ENCODE measurements around the gene ARID3A. TPM values are rescaled to one million over a fixed set of nuclear protein-coding genes. Genes with fewer than 3 reads are reported as not detected.

The ARID3A gene
- total and polyA plus RNA-seq, 2 of the 8 experiments (the other 6 are each of a cell fraction or from before 2014, with no cell fraction given), result 40.5 to 77.4 TPM

DNA sequence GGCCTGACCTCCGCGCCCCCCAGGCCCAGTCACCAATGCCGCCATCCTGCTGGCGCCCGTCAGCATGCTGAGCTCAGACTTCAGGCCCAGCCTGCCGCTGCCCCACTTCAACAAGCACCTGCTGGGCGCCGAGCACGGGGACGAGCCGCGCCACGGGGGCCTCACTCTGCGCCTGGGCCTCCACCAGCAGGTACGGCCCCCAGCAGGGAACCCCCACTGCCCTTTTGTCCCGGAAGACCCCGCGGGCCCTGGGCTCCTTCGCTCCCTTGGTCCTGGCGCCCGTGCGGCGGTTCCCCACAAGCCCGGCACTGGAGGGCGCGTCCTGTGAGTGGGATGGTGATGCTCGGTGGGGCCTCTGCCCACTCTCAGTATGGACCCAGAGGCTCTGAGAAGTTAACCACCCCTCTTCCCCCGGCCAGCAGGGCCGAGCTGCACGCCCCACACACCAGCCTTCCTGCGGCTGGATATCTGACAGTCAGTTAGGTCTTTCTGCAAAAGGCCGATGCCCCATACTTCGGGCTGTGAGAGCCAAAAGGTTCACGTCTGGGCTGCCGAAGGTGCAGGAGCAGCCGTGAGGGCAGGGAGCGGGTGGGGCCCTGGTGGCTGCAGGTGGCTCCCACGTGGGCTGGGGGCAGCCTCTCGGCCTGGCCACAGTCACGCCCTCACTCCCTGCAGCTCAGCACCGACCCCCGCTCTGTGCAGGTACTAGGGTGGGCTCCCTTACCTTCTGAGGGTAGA, 66.3 kb downstream of the ARID3A start:
- H3K56ac ChIP-seq (replicated peaks; ENCODE audit: insufficient read length, low read depth, low read length), result no peak overlapping the region
- no peak overlapping the region for H2AFZ ChIP-seq (ENCODE audit: low read length)
- no peak overlapping the region for H4K91ac ChIP-seq (replicated peaks; ENCODE audit: insufficient read length, low read length)
- H2BK20ac ChIP-seq (ENCODE audit: low read length), result no peak overlapping the region
- ChIA-PET POLR2A (ENCODE audit: partially characterized antibody) (interaction anchor here (1.0 to 7.3 kb wide), 6 partner anchors 15 to 246 kb away, joined by 3 to 81 read pairs (median 4); partner anchors contain the start of gene CNN2), CTCF (ENCODE audit: partially characterized antibody) (interaction anchor here (0.6 to 2.3 kb wide), 3 partner anchors 14 to 316 kb away, joined by 3 to 5 read pairs (median 5); no protein-coding TSS in a partner anchor)
- H4K5ac ChIP-seq (ENCODE audit: insufficient read length, low read depth, low read length), result no peak overlapping the region
- H3K9me3 ChIP-seq (ENCODE audit: insufficient read depth in 2 of 2, low read depth in 1 of 2, low read length in 1 of 2), result no peaks in the 10 kb centered on the region
- H2AK5ac ChIP-seq (ENCODE audit: low read depth, low read length), result no peak overlapping the region
- FAIRE-seq (no peak), DNase-seq (ENCODE audit: low read depth in 1 of 2, low spot score in 2 of 2) (no peak)
- peaks cover 0 to 7% (median 4%) of the 10 kb centered on the region in 4 experiments; a peak in 3 of 7 replicates for H3K4me1 ChIP-seq (replicated peaks in 1 of 4; ENCODE audit: control insufficient read depth in 3 of 4, insufficient read depth in 4 of 4, low read length in 3 of 4)
- H3K14ac ChIP-seq (ENCODE audit: insufficient read length), result no peak overlapping the region
- H3K4me3 ChIP-seq (ENCODE audit: extremely low read depth in 1 of 4, insufficient read depth in 2 of 4, low read depth in 3 of 4, low read length in 4 of 4), result no peak overlapping the region
- no peak overlapping the region for H3K9ac ChIP-seq (replicated peaks in 1 of 4; ENCODE audit: extremely low read depth in 1 of 4, low read depth in 3 of 4, low read length in 3 of 4)
- no peaks in the 10 kb centered on the region; a peak in 1 of 7 replicates for H3K27me3 ChIP-seq (replicated peaks in 1 of 4; ENCODE audit: control insufficient read depth in 3 of 4, extremely low read depth in 1 of 4, insufficient read depth in 3 of 4, low read length in 3 of 4)
- H3K79me1 ChIP-seq (ENCODE audit: low read depth, low read length), result no peaks in the 10 kb centered on the region; the same call in 1 of the 2 replicates
- no peak overlapping the region for H3K23ac ChIP-seq (ENCODE audit: insufficient read length)
- H3K4ac ChIP-seq (replicated peaks; ENCODE audit: insufficient read length, low read depth, low read length), result no peak overlapping the region
- H3K4me2 ChIP-seq (ENCODE audit: insufficient read depth in 1 of 2, low read depth in 2 of 2, low read length in 2 of 2), result no peak overlapping the region
- no peaks in the 10 kb centered on the region for H3K79me2 ChIP-seq (ENCODE audit: control insufficient read depth in 1 of 2, insufficient read depth in 2 of 2, low read length in 2 of 2)
- H4K8ac ChIP-seq (ENCODE audit: extremely low read depth, insufficient read depth, low read length), result no peak overlapping the region
- no peak overlapping the region for H2BK5ac ChIP-seq (ENCODE audit: low read depth, low read length)
- H3K36me3 ChIP-seq (ENCODE audit: control insufficient read depth in 2 of 4, insufficient read depth in 4 of 4, low read length in 3 of 4), result peaks cover 4 to 34% (median 14%) of the 10 kb centered on the region in 4 experiments; a peak in 5 of 8 replicates
- peaks cover 9 to 23% of the 10 kb centered on the region in 2 experiments for H4K20me1 ChIP-seq (replicated peaks in 1 of 2; ENCODE audit: control insufficient read depth in 1 of 2, insufficient read depth in 2 of 2, low read length in 2 of 2)
- H2BK120ac ChIP-seq (replicated peaks; ENCODE audit: low read depth, low read length), result no peak overlapping the region
- 96% methylated on average over 40 of the region's 42 CpGs; no CpG with 5 or more reads in 1 of the 2 experiments for WGBS, 2 experiments (ENCODE audit: extremely low coverage in 1 of 2, insufficient coverage in 1 of 2, insufficient read length in 1 of 2, insufficient replicate concordance in 2 of 2, low coverage in 1 of 2, low lambda C conversion rate in 2 of 2, missing lambda C conversion rate in 1 of 2)
- H3K23me2 ChIP-seq (ENCODE audit: low read depth, low read length), result peaks cover 2% of the 10 kb centered on the region; the same call in 1 of the 2 replicates
- no peak overlapping the region for H3K18ac ChIP-seq (ENCODE audit: extremely low read depth, low read length)
- no peak overlapping the region for H2BK15ac ChIP-seq (ENCODE audit: low read length)
- H2BK12ac ChIP-seq (ENCODE audit: low read depth, low read length), result no peak overlapping the region
- H3K27ac ChIP-seq (ENCODE audit: low read depth, low read length), result no peak overlapping the region
